Measurements from ENCODE around the gene GRID1. TPM values are rescaled to one million over a fixed set of nuclear protein-coding genes. Genes with fewer than 3 reads are reported as not detected.

GRID1 gene
- total RNA-seq, 1 experiment from 2014 or later: 5.6 TPM

DNA sequence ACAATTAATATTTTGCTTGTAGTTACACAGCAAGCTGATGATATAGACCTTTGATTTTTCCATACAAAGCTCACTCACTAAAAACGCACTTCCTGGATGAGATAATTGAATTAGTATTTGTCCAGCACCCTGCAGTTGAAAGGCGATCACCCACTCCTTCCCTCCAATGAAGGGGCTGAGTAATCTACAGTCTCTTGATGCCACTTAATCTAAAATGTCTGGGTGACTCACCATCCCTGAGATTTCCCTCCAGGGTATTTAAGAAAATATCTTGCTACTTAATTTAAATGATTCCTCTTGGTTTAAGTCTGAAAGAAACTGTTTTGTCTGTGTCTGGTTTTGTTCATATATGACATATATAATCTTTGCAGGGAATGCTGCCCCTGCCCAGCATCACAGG is 515.3 kb downstream of the GRID1 start:
- no peak overlapping the region for H3K27ac ChIP-seq (ENCODE audit: low read depth, low read length)
- ATAC-seq (peak; percentile 47), DNase-seq (ENCODE audit: low read depth, low spot score) (peak; percentile 7)
- no peaks in the 10 kb centered on the region for H3K79me2 ChIP-seq (ENCODE audit: insufficient read depth, low read length)
- no peak overlapping the region for H3K4me3 ChIP-seq (replicated peaks in 1 of 2; ENCODE audit: low read depth in 1 of 2, low read length in 2 of 2)
- no peaks in the 10 kb centered on the region for H3K27me3 ChIP-seq (ENCODE audit: insufficient read depth, low read length)
- BruUV-seq (replicated peaks): no TSS peak
- intact Hi-C loops (cut with micrococcal nuclease): no loop called here
- no peaks in the 10 kb centered on the region for H3K9me2 ChIP-seq (ENCODE audit: insufficient read depth)
- H3K9ac ChIP-seq (ENCODE audit: low read length): no peak overlapping the region
- RAD21 ChIA-PET (ENCODE audit: low non-redundant PET in 1 of 2, low total read pairs in 2 of 2, uncharacterized antibody in 2 of 2, unreplicated experiment in 2 of 2): no interaction called here
- no peaks in the 10 kb centered on the region for H4K20me1 ChIP-seq (ENCODE audit: insufficient read depth)
- CTCF ChIA-PET: no interaction called here
- no peaks in the 10 kb centered on the region; a peak in 1 of 4 replicates for H3K9me3 ChIP-seq (ENCODE audit: control insufficient read depth in 1 of 2, insufficient read depth in 1 of 2, low read depth in 1 of 2, low read length in 2 of 2)
- no peak for TF ChIP-seq ELF1 (IDR thresholded peaks at IDR 0.05; ENCODE audit: borderline replicate concordance, low read depth)
- TF ChIP-seq ZFX (IDR thresholded peaks at IDR 0.05): no peak
- TF ChIP-seq, protein P1, sequence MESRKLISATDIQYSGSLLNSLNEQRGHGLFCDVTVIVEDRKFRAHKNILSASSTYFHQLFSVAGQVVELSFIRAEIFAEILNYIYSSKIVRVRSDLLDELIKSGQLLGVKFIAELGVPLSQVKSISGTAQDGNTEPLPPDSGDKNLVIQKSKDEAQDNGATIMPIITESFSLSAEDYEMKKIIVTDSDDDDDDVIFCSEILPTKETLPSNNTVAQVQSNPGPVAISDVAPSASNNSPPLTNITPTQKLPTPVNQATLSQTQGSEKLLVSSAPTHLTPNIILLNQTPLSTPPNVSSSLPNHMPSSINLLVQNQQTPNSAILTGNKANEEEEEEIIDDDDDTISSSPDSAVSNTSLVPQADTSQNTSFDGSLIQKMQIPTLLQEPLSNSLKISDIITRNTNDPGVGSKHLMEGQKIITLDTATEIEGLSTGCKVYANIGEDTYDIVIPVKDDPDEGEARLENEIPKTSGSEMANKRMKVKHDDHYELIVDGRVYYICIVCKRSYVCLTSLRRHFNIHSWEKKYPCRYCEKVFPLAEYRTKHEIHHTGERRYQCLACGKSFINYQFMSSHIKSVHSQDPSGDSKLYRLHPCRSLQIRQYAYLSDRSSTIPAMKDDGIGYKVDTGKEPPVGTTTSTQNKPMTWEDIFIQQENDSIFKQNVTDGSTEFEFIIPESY (IDR thresholded peaks at IDR 0.05; ENCODE audit: extremely low read depth, insufficient replicate concordance, low read length): no peak
- no peak for TF ChIP-seq POLR2AphosphoS5 (IDR thresholded peaks at IDR 0.05; ENCODE audit: low read depth, low read length)
- peak; percentile 41; the same call in 1 of the 2 replicates for TF ChIP-seq FOSL1 (IDR thresholded peaks at IDR 0.05; ENCODE audit: low read depth)
- peak; percentile 17; the same call in 1 of the 2 replicates for TF ChIP-seq SP1 (IDR thresholded peaks at IDR 0.05; ENCODE audit: low read depth)
- TF ChIP-seq, protein P2, sequence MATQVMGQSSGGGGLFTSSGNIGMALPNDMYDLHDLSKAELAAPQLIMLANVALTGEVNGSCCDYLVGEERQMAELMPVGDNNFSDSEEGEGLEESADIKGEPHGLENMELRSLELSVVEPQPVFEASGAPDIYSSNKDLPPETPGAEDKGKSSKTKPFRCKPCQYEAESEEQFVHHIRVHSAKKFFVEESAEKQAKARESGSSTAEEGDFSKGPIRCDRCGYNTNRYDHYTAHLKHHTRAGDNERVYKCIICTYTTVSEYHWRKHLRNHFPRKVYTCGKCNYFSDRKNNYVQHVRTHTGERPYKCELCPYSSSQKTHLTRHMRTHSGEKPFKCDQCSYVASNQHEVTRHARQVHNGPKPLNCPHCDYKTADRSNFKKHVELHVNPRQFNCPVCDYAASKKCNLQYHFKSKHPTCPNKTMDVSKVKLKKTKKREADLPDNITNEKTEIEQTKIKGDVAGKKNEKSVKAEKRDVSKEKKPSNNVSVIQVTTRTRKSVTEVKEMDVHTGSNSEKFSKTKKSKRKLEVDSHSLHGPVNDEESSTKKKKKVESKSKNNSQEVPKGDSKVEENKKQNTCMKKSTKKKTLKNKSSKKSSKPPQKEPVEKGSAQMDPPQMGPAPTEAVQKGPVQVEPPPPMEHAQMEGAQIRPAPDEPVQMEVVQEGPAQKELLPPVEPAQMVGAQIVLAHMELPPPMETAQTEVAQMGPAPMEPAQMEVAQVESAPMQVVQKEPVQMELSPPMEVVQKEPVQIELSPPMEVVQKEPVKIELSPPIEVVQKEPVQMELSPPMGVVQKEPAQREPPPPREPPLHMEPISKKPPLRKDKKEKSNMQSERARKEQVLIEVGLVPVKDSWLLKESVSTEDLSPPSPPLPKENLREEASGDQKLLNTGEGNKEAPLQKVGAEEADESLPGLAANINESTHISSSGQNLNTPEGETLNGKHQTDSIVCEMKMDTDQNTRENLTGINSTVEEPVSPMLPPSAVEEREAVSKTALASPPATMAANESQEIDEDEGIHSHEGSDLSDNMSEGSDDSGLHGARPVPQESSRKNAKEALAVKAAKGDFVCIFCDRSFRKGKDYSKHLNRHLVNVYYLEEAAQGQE (IDR thresholded peaks at IDR 0.05; ENCODE audit: low read depth): no peak
- no peak for TF ChIP-seq CBX3 (IDR thresholded peaks at IDR 0.05; ENCODE audit: low read depth)
- TF ChIP-seq SIN3A (IDR thresholded peaks at IDR 0.05; ENCODE audit: low read depth): no peak
- TF ChIP-seq JUND (IDR thresholded peaks at IDR 0.05): peak; percentile 16; the same call in 1 of the 2 replicates
- TF ChIP-seq EGR1 (IDR thresholded peaks at IDR 0.05; ENCODE audit: low read depth): no peak
- no peak for TF ChIP-seq CEBPB (IDR thresholded peaks at IDR 0.05; ENCODE audit: low read depth)
- peaks cover 0 to 26% of the 10 kb centered on the region in 2 experiments; a peak in 1 of 4 replicates for H3K4me1 ChIP-seq (ENCODE audit: control insufficient read depth in 1 of 2, insufficient read depth in 2 of 2, low read length in 2 of 2)
- peak overlapping the region; percentile 7 for H3K4me2 ChIP-seq (ENCODE audit: low read length)
- POLR2A ChIA-PET: no interaction called here
- no peak overlapping the region for H2AFZ ChIP-seq (ENCODE audit: low read depth, low read length, poor library complexity, severe bottlenecking)
- no peaks in the 10 kb centered on the region for H3K36me3 ChIP-seq (ENCODE audit: control insufficient read depth in 1 of 2, insufficient read depth in 2 of 2, low read length in 2 of 2)

Data from HCT116 (cell line).